Loucy (cell line): ENCODE measurements around the gene SLC16A4.

ENCODE experiments used
- CTCF ChIP-seq: fragments of 200-600 bp; sonication (generic); conservative IDR thresholded peaks from 2 replicates; pipeline ENCODE4 v1.5.1; 2014; ENCODE audit warnings: mild to moderate bottlenecking, antibody characterized with exemption, low read length
- EZH2phosphoT487 ChIP-seq: fragments of 200-600 bp; IDR thresholded peaks from 2 replicates; pipeline ENCODE4 v1.6.1; 2018; ENCODE audit warnings: antibody characterized with exemption, mild to moderate bottlenecking, moderate library complexity, borderline replicate concordance

GRCh38 chr1:110360431-110360830 lies 30.4 kb downstream of the SLC16A4 start:
- TF ChIP-seq CTCF (no peak), EZH2phosphoT487 (no peak)
